Activated CD8-positive, alpha-beta memory T cell treated with anti-CD3 and anti-CD28 coated beads, Interleukin-2, amount 50 U/mL, for 1 hour (primary cell): ENCODE measurements around the gene ODF4.
"Not testable (repeated sequence)": the region's sequence is repeated elsewhere in the genome, so short reads cannot be mapped to it uniquely, and the experiment has no call there.

Experiments
- DNase-seq: peaks from one replicate; pipeline ENCODE4 v3.0.0-alpha.2; 2020; ENCODE audit errors: extremely low read depth

The ODF4 gene

GRCh38 chr17:8326511-8327302, 12.9 kb upstream of the ODF4 start:
- DNase-seq = no peak

GRCh38 chr17:8327303-8327649, 12.4 kb upstream of the ODF4 start:
- no peak for DNase-seq

DNA sequence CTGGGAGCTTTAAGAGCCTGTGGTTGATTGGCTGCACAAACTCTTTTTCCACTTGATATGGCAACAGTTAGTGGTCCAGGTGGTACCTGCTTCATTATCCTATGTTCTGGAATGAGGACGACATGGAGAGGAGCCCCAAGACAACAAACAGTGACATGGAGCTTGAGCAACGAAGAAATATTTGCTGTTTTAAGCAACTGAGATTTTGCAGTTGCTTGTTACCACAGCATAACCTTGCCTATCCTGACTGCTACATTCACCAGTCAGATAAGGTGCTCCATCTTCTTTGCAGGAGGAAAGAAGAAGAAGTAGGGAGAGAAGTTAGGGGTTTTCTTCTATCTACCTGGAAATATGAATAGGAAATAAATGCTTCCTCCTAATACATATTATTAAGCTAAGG, 7.5 kb upstream of the ODF4 start:
- DNase-seq = no peak

DNA sequence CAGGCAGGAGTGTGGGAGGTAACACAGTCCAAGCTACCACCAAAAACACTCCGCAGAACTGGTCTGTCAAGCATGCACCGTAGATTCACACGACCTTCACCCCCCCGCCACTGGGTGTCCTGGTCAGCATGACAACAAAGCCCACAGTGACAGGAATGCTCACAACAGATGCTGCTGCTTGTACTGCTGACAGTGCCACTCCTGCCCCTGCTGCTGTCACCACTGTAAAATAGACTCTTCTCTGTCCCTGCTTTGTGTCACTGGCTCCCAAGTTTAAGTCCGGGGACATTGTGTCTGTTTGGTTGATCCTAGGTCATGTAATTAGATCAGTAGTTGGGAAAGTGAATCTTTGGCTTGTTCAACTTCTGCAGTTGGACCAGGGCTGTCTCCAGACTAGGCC, 7.0 kb upstream of the ODF4 start:
- DNase-seq = no peak

GRCh38 chr17:8333281-8333680, 6.4 kb upstream of the ODF4 start:
- no peak for DNase-seq

- no peak for DNase-seq
Observed at GRCh38 chr17:8337802-8338752, 1.6 kb upstream of the ODF4 start.

DNA sequence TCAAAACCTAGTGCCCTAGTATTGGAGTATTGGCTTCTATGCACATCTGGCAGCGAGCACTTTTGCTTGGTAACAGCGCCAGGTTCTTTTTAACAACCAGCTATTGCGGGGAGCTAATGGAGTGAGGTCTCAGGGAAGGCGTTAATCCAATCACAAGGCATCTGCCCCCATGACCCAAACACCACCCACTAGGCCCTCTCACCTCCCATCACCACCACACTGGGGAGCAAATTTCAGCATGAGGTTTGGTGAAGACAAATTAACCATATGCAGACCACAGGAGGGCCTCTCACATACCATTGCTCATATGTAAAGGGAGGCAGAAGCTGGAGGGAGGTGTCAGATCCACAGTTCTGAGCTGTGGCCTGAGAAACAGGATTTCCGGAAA, 893 bp upstream of the ODF4 start:
- no peak for DNase-seq

DNA sequence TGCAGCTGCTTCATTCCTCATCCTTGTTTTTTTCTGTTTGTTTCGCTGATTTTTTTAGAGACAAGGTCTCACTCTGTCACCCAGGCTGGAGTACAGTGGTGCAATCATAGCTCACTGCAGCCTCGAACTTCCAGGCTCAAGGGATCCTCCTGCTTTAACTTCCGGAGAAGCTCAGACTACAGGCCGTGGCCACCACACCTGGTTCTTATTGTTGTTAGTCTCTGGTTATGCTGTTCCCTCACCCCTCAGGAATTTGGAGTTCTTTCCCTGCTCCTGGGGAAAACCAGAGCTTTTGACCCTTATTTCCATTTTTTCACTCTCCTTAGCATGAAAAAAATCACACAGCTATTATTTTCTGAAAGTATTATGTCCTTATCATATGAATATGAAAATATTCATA, 1.8 kb downstream of the ODF4 start:
- DNase-seq = no peak

- DNase-seq = no peak
Observed at GRCh38 chr17:8345052-8345690, 5.5 kb downstream of the ODF4 start.

DNA sequence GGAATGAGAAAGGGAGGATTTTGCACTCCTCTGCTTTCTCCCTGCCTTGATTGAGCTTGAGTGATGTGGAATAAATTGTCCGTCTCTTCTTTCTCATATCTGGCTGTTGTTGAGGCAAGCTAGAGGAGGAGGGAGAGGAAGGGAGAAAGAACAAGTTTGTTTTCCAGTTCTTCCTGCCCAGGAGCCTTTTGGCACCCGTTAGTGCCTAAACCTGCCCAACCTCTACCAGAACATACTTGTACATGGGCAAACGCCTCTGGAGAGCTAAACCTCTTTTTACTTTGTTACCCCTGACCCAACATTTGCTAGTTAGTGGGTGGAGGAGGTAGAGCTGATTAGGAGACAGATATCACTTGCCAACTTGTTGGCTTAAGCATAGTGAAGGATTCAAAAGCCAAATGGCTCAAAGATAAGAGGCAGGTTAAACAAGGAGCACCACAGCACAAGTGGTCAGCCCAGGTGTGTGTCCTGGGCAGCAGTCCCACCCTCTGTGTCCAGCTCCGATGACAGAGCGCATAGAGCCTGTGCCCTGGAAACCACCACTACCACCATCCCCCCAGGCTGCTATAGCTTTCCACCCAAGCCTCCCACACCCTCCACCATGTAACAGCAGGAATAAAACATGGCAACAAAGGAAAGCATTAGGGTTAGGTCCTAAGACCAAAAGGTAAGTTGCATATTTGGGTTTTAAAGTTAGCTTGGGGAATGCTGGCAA, 6.5 kb downstream of the ODF4 start:
- no peak for DNase-seq

GRCh38 chr17:8347001-8347400, 7.4 kb downstream of the ODF4 start:
- not testable (repeated sequence) for DNase-seq

DNA sequence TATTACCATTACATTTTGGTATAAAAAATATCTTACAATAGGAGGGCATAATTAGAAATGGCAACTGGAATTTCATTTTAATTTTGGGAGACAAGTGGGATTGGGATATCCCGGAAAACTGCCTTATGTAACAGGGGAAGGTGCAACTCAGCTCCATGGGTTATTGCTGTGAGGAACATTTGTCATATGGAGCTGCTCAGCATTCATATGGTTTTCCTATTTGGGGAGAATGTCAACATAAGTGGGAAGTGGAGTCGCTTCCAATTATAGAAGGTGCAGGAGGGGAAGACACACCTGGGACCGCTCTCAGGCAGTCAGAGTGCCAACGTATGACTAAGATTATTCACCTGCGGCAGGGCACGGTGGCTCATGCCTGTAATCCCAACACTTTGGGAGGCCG, 10.7 kb downstream of the ODF4 start:
- no peak for DNase-seq

DNA sequence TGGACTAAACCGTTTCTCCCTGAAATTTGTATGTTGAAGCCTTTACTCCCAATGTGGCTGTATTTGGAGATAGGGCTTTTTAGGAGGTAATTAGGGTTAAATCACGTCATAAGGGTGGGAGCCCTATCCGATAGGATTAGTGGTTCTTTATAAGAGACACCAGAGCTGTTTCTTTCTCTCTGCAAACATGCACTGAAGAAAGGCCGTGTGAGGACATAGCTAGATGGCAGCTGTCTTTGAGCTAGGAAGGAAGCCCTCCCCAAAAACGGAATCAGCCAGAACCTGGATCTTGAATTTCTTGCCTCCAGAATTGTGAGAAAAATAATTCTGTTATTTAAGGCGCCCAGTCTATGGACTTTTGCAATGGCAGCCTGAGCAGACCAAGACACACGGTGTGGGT, 14.1 kb downstream of the ODF4 start:
- DNase-seq = no peak

DNA sequence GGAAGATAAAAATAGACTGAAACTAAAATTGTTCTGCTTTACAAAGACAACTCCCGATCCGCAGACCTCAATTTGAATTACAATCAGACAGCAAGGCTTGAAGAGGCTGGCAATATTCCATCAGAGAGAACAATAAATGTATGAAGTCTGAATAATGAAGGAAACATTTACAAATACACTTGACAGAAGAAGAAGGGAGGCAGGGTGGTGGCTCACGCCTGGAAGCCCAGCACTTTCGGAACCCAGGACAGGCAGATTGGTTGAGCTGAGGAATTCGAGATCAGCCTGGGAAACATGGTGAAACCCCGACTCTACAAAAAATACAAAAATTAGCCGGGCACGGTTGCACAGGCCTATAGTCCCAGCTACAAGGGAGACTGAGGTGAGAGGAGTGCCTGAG, 14.6 kb downstream of the ODF4 start:
- DNase-seq = no peak

- DNase-seq = no peak
Observed at GRCh38 chr17:8357910-8358309, 18.3 kb downstream of the ODF4 start.

GRCh38 chr17:8359769-8360168, 20.1 kb downstream of the ODF4 start:
- no peak for DNase-seq

DNA sequence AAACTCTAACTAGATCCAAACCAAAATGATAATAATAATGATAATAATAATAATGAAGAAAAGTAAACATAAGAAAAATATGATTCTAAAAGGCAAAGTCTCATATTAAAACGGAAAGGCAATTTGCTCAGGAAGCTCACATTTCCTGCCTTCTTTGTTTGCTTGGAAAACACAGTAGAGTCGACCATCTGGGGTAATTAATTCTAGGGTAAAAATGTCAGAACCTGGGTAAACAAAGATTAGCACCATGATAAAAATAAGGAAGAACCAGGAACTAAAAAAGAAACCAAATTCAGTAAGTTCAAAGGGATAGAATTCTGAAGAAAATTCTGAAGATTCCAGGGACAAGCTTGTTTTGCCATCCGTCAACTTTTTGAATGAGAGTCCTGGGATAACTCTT, 20.6 kb downstream of the ODF4 start:
- no peak for DNase-seq

- DNase-seq = no peak
Observed at GRCh38 chr17:8360751-8361150, 21.1 kb downstream of the ODF4 start.

DNA sequence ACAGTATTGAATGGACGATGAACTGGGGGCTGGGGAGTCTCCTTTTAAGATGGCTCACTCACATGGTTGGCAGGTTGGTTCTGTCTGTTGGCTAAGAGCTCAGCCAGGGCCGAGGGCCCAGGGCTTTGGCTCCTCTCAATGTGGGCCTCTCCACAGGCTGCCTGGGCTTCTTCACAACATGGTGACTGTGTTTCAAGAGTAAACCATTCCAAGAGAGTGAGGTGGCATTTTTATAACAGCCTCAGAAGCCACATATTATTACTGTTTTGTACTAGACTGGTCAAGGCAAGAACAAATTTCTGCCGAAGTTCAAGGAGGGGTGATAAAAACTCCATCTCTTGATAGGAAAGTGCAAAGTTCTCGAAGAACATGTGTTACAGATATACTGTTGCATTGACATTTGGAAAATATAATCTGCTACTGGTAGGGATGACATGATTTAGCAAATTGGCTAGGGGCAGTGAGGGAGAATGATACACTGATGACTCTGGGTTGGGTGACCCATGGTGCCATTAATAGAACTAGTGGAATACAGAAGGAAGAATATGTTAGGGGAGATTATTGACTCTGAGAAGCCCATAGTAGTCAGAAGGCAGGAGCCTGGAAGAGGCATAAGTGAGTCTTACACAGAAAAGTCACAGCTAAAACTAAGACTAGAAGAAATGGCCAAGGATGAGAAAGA, 23.2 kb downstream of the ODF4 start:
- DNase-seq = no peak

- no peak for DNase-seq
Observed at GRCh38 chr17:8365143-8365542, 25.5 kb downstream of the ODF4 start.

- DNase-seq = no peak
Observed at GRCh38 chr17:8366231-8366630, 26.6 kb downstream of the ODF4 start.
